K562 (cell line): Measurements from ENCODE around the gene BZW2. TPM values are rescaled to one million over a fixed set of nuclear protein-coding genes. Genes with fewer than 3 reads are reported as not detected.

Experiments
- CCNT2 ChIP-seq: IDR thresholded peaks from 2 replicates; pipeline ENCODE4 v1.6.1; 2011; ENCODE audit warnings: borderline replicate concordance, low read depth, mild to moderate bottlenecking, moderate library complexity, mixed read lengths, low read length; ENCODE audit not compliant: insufficient read length; ENCODE audit errors: extremely low read depth
- EP400 ChIP-seq: fragments of 450-650 bp; IDR thresholded peaks from 2 replicates; pipeline ENCODE4 v1.6.1; 2017; ENCODE audit warnings: antibody characterized with exemption, mild to moderate bottlenecking, moderate library complexity
- EWSR1 ChIP-seq: fragments of 450-650 bp; IDR thresholded peaks from 2 replicates; pipeline ENCODE4 v1.6.1; 2018; ENCODE audit warnings: borderline replicate concordance, mild to moderate bottlenecking, low read depth, moderate library complexity; ENCODE audit not compliant: partially characterized antibody
- GATAD2A ChIP-seq: fragments of 450-650 bp; IDR thresholded peaks from 2 replicates; pipeline ENCODE4 v1.6.1; 2017
- GMEB1 ChIP-seq: fragments of 250-450 bp; sonication (Bioruptor Pico); IDR thresholded peaks from 2 replicates; pipeline ENCODE4 v1.4.0; 2020; ENCODE audit warnings: mild to moderate bottlenecking
- GTF2B ChIP-seq: IDR thresholded peaks from 2 replicates; pipeline ENCODE4 v1.6.1; 2011; ENCODE audit not compliant: insufficient read length; ENCODE audit errors: extremely low read depth
- HDGF ChIP-seq: fragments of 450-650 bp; IDR thresholded peaks from 2 replicates; pipeline ENCODE4 v1.6.1; 2016
- MTA2 ChIP-seq: fragments of 450-650 bp; IDR thresholded peaks from 2 replicates; pipeline ENCODE4 v1.6.1; 2016; ENCODE audit warnings: low read depth
- NCOA1 ChIP-seq: fragments of 450-650 bp; IDR thresholded peaks from 2 replicates; pipeline ENCODE4 v1.6.1; 2016; ENCODE audit warnings: low read depth
- NFXL1 ChIP-seq: fragments of 450-650 bp; formaldehyde crosslinking; IDR thresholded peaks from 2 replicates; pipeline ENCODE4 v1.4.0; 2021; ENCODE audit warnings: mild to moderate bottlenecking
- PHB ChIP-seq: fragments of 250-450 bp; sonication (Bioruptor Pico); IDR thresholded peaks from 2 replicates; pipeline ENCODE4 v1.5.0; 2021
- POLR2B ChIP-seq: fragments of 450-650 bp; IDR thresholded peaks from 2 replicates; pipeline ENCODE4 v1.6.1; 2018; ENCODE audit warnings: low read depth; ENCODE audit not compliant: partially characterized antibody
- TSC22D4 ChIP-seq: fragments of 450-650 bp; IDR thresholded peaks from 2 replicates; pipeline ENCODE4 v1.6.1; 2016; ENCODE audit warnings: missing genetic modification characterization, missing biosample characterization, control low read depth
- ZFP1 ChIP-seq: fragments of 450-650 bp; formaldehyde crosslinking; IDR thresholded peaks from 2 replicates; pipeline ENCODE4 v1.4.0; 2020; ENCODE audit warnings: mild to moderate bottlenecking, mixed read lengths
- ZNF23 ChIP-seq: fragments of 250-450 bp; sonication (Bioruptor Pico); IDR thresholded peaks from 2 replicates; pipeline ENCODE4 v1.4.0; 2020; ENCODE audit warnings: mild to moderate bottlenecking
- ZSCAN29 ChIP-seq: fragments of 450-650 bp; IDR thresholded peaks from 2 replicates; pipeline ENCODE4 v1.6.1; 2017
- polyA plus RNA-seq, 8 experiments: library from polyadenylated mRNA; depleted of rRNA in 4 of 8; stranded (reverse) in 5 of 8; unstranded in 3 of 8; fragments of >200 nt; fragmentation: Nextera tagmentation in 2 of 8; fragmentation: Illumina TruSeq in 1 of 8; extraction: Ambion mirVana in 2 of 8; extraction: Trizol in 1 of 8; gene quantifications; 2 replicates each; pipeline versions ENCODE4 v1.2.1 to v1.2.3, GENCODE V29; 2011 to 2014; ENCODE audit warnings: inconsistent platforms in 1 of 8, missing spikeins in 1 of 8
- total RNA-seq, 7 experiments: library from RNA; depleted of rRNA in 6 of 7; stranded (reverse); fragments of >200 nt in 6 of 7; fragmentation: Illumina TruSeq in 2 of 7; extraction: Trizol in 2 of 7; gene quantifications; 2 replicates each; pipeline versions ENCODE4 v1.2.1 to v1.2.3, GENCODE V29; 2011 to 2021; ENCODE audit warnings: low replicate concordance in 1 of 7
- TF ChIP-seq, protein P1 (sequence below): fragments of 200-800 bp; sonication (Bioruptor generic); IDR thresholded peaks from 2 replicates; pipeline ENCODE4 v1.6.1; 2016; ENCODE audit warnings: missing genetic modification characterization, missing compliant biosample characterization
- TF ChIP-seq, protein P2 (sequence below): fragments of 450-650 bp; conservative IDR thresholded peaks from 2 replicates; pipeline ENCODE4 v1.6.1; 2016; ENCODE audit warnings: missing genetic modification characterization, low read depth, mild to moderate bottlenecking, missing compliant biosample characterization, moderate library complexity
- TF ChIP-seq, protein P3 (sequence below): fragments of 450-650 bp; formaldehyde crosslinking; IDR thresholded peaks from 2 replicates; pipeline ENCODE4 v1.4.0; 2022; ENCODE audit warnings: missing genetic modification characterization

The BZW2 gene
- total and polyA plus RNA-seq, 9 of the 15 experiments (the other 6 are each of a cell fraction or from before 2014, with no cell fraction given), result 140 to 316 (median 173) TPM

DNA sequence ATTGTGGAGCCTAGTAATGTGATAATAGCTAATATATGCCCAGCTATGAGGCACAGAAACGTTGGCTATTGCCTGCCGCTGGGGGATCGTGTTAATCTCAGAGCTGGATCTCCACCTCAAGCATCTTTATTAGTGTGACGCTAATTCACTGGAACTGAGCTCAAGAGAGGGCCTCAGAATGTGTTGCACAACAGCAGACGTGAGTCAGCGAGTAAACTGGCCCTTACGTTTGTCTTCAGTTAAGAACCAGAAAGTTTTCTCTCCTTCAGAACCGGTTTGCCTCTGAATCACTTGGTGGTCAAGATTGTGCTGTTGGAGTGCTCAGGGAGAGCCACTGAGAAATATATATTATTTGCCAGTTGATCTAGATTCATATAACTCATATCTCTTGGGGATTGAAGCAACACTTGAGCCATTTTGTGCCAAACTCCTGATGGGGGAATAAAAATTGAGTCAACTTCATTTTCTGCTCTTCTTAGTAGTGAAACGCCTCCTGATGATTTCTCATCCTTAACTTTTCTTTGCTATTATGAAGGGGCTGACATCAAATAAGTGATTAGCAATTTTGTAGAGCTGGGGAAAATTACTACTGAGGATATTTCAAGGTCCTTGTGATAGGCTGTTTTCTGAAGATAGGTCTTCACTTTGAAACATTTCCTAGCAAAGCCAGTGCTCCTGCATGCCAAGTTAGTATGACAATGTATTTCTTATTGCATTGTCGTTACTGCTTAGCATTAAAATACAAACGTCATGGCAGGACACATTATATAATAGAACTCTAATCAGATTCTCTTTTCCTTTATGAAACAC is 22.3 kb downstream of the BZW2 start (continued):
- TF ChIP-seq, protein P1, sequence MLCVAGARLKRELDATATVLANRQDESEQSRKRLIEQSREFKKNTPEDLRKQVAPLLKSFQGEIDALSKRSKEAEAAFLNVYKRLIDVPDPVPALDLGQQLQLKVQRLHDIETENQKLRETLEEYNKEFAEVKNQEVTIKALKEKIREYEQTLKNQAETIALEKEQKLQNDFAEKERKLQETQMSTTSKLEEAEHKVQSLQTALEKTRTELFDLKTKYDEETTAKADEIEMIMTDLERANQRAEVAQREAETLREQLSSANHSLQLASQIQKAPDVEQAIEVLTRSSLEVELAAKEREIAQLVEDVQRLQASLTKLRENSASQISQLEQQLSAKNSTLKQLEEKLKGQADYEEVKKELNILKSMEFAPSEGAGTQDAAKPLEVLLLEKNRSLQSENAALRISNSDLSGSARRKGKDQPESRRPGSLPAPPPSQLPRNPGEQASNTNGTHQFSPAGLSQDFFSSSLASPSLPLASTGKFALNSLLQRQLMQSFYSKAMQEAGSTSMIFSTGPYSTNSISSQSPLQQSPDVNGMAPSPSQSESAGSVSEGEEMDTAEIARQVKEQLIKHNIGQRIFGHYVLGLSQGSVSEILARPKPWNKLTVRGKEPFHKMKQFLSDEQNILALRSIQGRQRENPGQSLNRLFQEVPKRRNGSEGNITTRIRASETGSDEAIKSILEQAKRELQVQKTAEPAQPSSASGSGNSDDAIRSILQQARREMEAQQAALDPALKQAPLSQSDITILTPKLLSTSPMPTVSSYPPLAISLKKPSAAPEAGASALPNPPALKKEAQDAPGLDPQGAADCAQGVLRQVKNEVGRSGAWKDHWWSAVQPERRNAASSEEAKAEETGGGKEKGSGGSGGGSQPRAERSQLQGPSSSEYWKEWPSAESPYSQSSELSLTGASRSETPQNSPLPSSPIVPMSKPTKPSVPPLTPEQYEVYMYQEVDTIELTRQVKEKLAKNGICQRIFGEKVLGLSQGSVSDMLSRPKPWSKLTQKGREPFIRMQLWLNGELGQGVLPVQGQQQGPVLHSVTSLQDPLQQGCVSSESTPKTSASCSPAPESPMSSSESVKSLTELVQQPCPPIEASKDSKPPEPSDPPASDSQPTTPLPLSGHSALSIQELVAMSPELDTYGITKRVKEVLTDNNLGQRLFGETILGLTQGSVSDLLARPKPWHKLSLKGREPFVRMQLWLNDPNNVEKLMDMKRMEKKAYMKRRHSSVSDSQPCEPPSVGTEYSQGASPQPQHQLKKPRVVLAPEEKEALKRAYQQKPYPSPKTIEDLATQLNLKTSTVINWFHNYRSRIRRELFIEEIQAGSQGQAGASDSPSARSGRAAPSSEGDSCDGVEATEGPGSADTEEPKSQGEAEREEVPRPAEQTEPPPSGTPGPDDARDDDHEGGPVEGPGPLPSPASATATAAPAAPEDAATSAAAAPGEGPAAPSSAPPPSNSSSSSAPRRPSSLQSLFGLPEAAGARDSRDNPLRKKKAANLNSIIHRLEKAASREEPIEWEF, result 0 out of 2 replicates have a peak, but pooled peaks have one; percentile 69
- TF ChIP-seq CCNT2, result no peak
- TF ChIP-seq GTF2B, result no peak
- no peak for TF ChIP-seq TSC22D4 (tag)
- TF ChIP-seq NFXL1 (CRISPR knock-in tag), result peak; percentile 81; the same call in 1 of the 2 replicates
- no peak for TF ChIP-seq EWSR1
- TF ChIP-seq, protein P2, sequence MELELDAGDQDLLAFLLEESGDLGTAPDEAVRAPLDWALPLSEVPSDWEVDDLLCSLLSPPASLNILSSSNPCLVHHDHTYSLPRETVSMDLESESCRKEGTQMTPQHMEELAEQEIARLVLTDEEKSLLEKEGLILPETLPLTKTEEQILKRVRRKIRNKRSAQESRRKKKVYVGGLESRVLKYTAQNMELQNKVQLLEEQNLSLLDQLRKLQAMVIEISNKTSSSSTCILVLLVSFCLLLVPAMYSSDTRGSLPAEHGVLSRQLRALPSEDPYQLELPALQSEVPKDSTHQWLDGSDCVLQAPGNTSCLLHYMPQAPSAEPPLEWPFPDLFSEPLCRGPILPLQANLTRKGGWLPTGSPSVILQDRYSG, result peak; percentile 98
- TF ChIP-seq PHB (CRISPR knock-in tag), result no peak
- no peak for TF ChIP-seq ZFP1 (CRISPR knock-in tag)
- TF ChIP-seq ZSCAN29, result no peak
- TF ChIP-seq GMEB1 (CRISPR knock-in tag), result peak; percentile 48; the same call in 1 of the 2 replicates
- no peak for TF ChIP-seq GATAD2A
- TF ChIP-seq ZNF23 (CRISPR knock-in tag), result no peak
- peak; percentile 27; the same call in 1 of the 2 replicates for TF ChIP-seq MTA2
- no peak for TF ChIP-seq POLR2B
- TF ChIP-seq, protein P3, sequence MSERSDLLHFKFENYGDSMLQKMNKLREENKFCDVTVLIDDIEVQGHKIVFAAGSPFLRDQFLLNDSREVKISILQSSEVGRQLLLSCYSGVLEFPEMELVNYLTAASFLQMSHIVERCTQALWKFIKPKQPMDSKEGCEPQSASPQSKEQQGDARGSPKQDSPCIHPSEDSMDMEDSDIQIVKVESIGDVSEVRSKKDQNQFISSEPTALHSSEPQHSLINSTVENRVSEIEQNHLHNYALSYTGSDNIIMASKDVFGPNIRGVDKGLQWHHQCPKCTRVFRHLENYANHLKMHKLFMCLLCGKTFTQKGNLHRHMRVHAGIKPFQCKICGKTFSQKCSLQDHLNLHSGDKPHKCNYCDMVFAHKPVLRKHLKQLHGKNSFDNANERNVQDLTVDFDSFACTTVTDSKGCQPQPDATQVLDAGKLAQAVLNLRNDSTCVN (CRISPR knock-in tag), result no peak; the same call in 1 of the 2 replicates
- no peak for TF ChIP-seq HDGF
- TF ChIP-seq EP400, result peak; percentile 37; the same call in 1 of the 2 replicates
- TF ChIP-seq NCOA1, result no peak
